ENCODE data around the gene CSTB. TPM values are rescaled to one million over a fixed set of nuclear protein-coding genes. Genes with fewer than 3 reads are reported as not detected.
A peak's percentile ranks its signal among the peaks of the same experiment; 100 is the strongest.

Gene CSTB
- total RNA-seq, 4 donors from 2014 or later: 11.4 to 16.7 (median 13.3) TPM

DNA sequence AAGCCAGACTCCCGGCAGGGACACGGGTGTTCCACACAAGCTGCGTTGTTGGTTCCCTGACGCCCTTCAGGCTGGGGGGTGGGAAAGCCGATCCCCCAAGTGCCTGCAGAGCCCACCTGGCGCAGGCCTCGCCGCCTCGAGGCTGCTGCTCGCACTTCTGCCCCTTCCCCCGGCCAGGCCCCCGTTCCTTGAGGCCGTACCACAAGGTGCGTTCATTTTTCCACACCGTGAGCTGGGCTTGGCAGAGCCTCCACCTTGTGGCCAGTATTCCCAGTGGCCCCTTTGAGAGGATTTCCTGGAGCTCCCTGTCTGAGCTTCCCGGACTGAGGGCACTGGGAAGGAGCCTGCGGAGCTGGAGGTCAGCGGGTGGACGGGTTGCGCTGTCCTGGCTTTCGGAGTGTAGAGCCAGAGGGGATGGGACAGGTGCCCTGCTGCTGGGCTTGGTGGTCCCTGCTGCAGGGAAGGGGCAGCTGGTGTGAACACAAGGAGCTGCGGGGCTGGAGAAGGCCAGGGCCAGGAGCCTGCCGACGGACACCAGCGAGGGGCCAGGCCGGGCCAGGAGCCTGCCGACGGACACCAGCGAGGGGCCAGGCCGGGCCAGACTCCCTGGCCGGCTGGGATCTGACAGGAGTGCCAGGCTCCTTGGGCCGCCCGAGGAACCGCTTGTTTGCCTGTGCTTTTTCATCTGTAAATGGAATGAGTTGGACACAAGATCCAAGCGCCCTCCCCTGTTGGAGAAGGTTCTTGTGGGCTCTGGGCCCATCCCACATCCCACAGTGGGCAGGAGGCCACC lies 38.8 kb downstream of the CSTB start:
- H3K36me3 ChIP-seq: peaks cover 0 to 34% (median 0%) of the 10 kb centered on the region in 3 donors
- H3K27me3 ChIP-seq: no peaks in the 10 kb centered on the region
- H3K4me3 ChIP-seq: no peak overlapping the region
- H3K9me3 ChIP-seq: no peaks in the 10 kb centered on the region
- TF ChIP-seq, protein P1, sequence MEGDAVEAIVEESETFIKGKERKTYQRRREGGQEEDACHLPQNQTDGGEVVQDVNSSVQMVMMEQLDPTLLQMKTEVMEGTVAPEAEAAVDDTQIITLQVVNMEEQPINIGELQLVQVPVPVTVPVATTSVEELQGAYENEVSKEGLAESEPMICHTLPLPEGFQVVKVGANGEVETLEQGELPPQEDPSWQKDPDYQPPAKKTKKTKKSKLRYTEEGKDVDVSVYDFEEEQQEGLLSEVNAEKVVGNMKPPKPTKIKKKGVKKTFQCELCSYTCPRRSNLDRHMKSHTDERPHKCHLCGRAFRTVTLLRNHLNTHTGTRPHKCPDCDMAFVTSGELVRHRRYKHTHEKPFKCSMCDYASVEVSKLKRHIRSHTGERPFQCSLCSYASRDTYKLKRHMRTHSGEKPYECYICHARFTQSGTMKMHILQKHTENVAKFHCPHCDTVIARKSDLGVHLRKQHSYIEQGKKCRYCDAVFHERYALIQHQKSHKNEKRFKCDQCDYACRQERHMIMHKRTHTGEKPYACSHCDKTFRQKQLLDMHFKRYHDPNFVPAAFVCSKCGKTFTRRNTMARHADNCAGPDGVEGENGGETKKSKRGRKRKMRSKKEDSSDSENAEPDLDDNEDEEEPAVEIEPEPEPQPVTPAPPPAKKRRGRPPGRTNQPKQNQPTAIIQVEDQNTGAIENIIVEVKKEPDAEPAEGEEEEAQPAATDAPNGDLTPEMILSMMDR (IDR thresholded peaks at IDR 0.05): no peak
- TF ChIP-seq EP300 (IDR thresholded peaks at IDR 0.05) (no peak), POLR2A (IDR thresholded peaks at IDR 0.05) (no peak)
- 83 to 87% methylated on average over 18 to 27 of the region's 35 CpGs for WGBS, 2 donors
- peak overlapping the region; percentile 39 to 97 (median 44) for H3K27ac ChIP-seq
- no peak for DNase-seq (ENCODE audit: low spot score in 2 of 2)
- H3K4me1 ChIP-seq: peaks cover 0 to 63% (median 31%) of the 10 kb centered on the region in 4 donors

DNA sequence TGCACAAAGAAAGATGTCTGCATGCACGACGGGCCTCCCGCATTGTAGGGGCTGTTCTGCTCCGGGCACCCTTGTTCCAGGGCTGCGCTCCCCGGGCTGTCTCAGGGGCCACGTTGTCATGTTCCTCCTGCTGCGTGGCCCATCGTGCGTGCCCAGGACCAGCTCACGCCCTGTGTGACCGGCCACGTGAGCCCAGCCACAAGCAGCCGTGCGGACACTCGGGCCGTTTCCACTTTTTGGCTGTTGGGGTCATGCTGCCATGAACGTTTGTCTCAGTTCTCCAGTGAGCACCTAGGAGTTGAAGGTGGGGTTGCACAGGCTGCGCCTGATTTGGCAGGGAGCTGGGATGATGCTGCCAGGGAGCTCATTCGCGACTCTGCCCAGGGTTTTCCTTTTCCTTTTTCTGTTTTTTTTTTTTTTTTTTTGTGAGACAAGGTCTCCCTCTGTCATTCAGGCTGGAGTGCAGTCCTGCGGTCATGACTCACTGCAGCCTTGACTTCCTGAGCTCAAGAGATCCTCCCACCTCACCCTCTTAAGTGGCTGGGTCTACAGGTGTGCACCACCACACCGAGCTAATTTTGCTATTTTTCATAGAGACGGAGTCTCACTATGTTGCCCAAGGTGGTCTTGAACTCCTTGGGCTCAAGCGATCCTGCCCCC lies 39.8 kb downstream of the CSTB start:
- peaks cover 0 to 25% (median 0%) of the 10 kb centered on the region in 3 donors for H3K36me3 ChIP-seq
- no peaks in the 10 kb centered on the region for H3K27me3 ChIP-seq
- peaks cover 0 to 73% (median 39%) of the 10 kb centered on the region in 4 donors for H3K4me1 ChIP-seq
- no peak for DNase-seq (ENCODE audit: low spot score in 2 of 2)
- H3K4me3 ChIP-seq: peak overlapping the region in 1 of 4 donors; percentile 47
- no peaks in the 10 kb centered on the region for H3K9me3 ChIP-seq
- TF ChIP-seq, protein P1 (IDR thresholded peaks at IDR 0.05): no peak
- TF ChIP-seq EP300 (IDR thresholded peaks at IDR 0.05): no peak
- 85 to 90% methylated on average over 21 to 25 of the region's 25 CpGs for WGBS, 2 donors
- H3K27ac ChIP-seq: peak overlapping the region; percentile 81 to 98 (median 93)

DNA sequence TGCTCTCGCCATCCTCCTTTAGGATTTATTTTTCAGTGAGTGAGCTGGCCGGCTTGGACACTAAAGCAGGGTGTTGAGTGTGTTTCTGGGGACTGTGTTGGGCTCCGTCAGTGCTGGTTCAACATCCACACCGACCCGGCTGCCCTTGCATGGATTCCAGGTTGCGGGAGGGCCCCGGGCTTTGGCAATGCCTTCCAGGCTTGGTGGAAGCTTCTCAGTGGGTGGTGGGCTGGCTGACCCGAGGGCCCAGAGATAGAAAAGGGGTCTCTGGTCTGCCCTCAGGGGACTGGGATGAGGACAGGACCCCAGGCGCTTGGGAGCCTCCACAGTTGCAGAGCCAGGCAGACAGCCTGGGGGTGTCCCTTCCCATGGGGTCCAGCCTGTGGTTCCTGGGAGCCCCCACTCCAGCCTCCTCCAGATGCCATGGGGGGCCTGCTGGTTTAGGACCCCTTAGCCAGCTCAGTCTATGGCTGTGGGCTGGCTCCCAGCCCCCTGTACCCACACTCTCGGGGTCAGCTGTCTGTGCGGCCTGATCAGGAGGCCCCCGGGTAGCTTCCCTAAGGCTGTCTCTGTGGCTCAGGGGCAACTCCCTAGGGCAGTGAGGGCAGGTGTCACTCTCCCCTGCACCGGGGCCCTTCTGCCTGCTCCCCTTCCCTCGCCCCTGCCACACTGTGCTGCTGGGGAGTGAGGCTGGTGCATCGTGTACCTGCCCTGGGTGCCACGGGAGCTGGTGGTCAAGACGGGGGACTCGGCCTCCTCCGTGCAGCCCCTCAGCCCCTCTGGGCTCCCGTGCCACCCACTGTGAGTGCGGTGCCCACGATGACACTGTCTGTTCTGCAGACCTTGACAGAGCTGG lies 40.6 kb downstream of the CSTB start:
- H3K27me3 ChIP-seq: no peaks in the 10 kb centered on the region
- H3K9me3 ChIP-seq: no peaks in the 10 kb centered on the region
- peak overlapping the region; percentile 81 to 98 (median 93) for H3K27ac ChIP-seq
- H3K36me3 ChIP-seq: peaks cover 0 to 25% (median 0%) of the 10 kb centered on the region in 3 donors
- peak overlapping the region in 3 of 4 donors; percentile 20 to 47 (median 29) for H3K4me3 ChIP-seq
- peaks cover 0 to 77% (median 41%) of the 10 kb centered on the region in 4 donors for H3K4me1 ChIP-seq
- no peak for DNase-seq (ENCODE audit: low spot score in 2 of 2)
- 80 to 83% methylated on average over 12 to 20 of the region's 22 CpGs for WGBS, 2 donors
- no peak for TF ChIP-seq POLR2A (IDR thresholded peaks at IDR 0.05)
- no peak for TF ChIP-seq EP300 (IDR thresholded peaks at IDR 0.05)
- TF ChIP-seq, protein P1 (IDR thresholded peaks at IDR 0.05): no peak

DNA sequence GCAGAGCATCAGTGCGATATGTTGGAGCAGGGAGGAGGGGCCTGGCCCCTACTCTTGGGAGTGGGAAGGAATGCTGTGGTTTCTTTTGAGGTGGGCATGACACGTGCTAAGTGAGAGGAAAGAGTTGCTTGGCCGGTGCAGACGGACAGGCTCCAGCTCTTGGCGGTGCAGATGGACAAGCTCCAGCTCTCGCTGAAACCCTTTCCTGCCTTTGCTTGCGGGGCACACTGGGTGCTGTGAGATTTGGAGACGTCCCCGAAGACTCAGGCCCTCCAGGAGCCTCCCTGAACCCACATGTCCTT lies 41.2 kb downstream of the CSTB start:
- WGBS, 2 donors: 45 to 61% methylated on average over 4 to 9 of the region's 9 CpGs
- Histone ChIP-seq H3K36me3 (peaks cover 0 to 25% (median 0%) of the 10 kb centered on the region in 3 donors), H3K27me3 (no peaks in the 10 kb centered on the region), H3K9me3 (no peaks in the 10 kb centered on the region), H3K4me1 (peaks cover 0 to 77% (median 41%) of the 10 kb centered on the region in 4 donors), H3K4me3 (peak overlapping the region in 3 of 4 donors; percentile 20 to 47 (median 29)), H3K27ac (peak overlapping the region; percentile 81 to 98 (median 93))
- TF ChIP-seq POLR2A (IDR thresholded peaks at IDR 0.05) (peak; percentile 36 to 83), EP300 (IDR thresholded peaks at IDR 0.05) (peak; percentile 95 to 97)
- TF ChIP-seq, protein P1 (IDR thresholded peaks at IDR 0.05): no peak
- peak; percentile 76 to 83 for DNase-seq (ENCODE audit: low spot score in 2 of 2)

All from tibial nerve (tissue), 4 donors.